ENCODE measurements around the gene INS. TPM values are rescaled to one million over a fixed set of nuclear protein-coding genes. Genes with fewer than 3 reads are reported as not detected.

The INS gene
- total and polyA plus RNA-seq, 2 of the 13 experiments (the other 11 are each of a cell fraction or from before 2014, with no cell fraction given): not detected

DNA sequence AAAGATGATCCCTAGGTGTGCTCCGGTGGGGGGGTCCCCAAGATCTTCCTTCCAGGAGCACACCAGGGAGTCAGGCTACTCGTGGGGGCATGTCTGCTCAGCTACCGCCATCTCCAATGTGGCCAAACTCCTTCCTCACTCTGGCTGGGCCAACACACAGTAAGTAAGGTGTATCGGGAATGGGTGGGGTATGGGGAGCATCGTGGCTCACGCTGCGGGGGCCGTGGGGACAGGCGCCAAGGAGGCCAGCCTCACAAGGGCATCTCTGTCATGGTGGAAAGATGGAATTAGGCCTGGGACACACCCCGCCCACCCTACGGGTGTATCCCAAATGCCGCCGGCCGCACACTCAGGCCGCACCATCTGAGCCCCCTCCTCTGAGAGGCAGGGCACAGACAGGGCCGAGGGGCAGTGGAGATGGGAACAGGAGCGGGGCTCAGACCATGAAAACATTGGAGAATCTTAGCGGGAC, 30.1 kb downstream of the INS start (continued):
- TF ChIP-seq, protein P1, sequence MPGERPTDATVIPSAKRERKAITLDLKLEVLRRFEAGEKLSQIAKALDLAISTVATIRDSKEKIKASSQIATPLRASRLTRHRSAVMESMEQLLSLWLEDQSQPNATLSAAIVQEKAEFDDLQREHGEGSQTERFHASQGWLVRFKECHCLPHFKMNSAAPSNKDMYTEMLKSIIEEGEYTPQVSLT (CRISPR knock-in tag; IDR thresholded peaks at IDR 0.05; ENCODE audit: borderline replicate concordance, low read depth): 0 out of 2 replicates have a peak, but pooled peaks have one; percentile 26
- TF ChIP-seq TEAD3 (CRISPR knock-in tag; optimal IDR thresholded peaks at IDR 0.05; ENCODE audit: borderline replicate concordance) (peak; percentile 14), SOX13 (IDR thresholded peaks at IDR 0.05) (0 out of 2 replicates have a peak, but pooled peaks have one; percentile 21), SOX13 (CRISPR knock-in tag; conservative IDR thresholded peaks at IDR 0.05 in 1 of 2, IDR thresholded peaks at IDR 0.05 in 1 of 2) (no peak), RBM22 (optimal IDR thresholded peaks at IDR 0.05; ENCODE audit: low read length) (peak; percentile 93), KMT2A (CRISPR knock-in tag; IDR thresholded peaks at IDR 0.05) (no peak), ZNF484 (CRISPR knock-in tag; IDR thresholded peaks at IDR 0.05; ENCODE audit: borderline replicate concordance, low read depth) (no peak), MTA1 (CRISPR knock-in tag; IDR thresholded peaks at IDR 0.05; ENCODE audit: borderline replicate concordance) (no peak), ZNF24 (IDR thresholded peaks at IDR 0.05) (no peak)
- TF ChIP-seq, protein P2, sequence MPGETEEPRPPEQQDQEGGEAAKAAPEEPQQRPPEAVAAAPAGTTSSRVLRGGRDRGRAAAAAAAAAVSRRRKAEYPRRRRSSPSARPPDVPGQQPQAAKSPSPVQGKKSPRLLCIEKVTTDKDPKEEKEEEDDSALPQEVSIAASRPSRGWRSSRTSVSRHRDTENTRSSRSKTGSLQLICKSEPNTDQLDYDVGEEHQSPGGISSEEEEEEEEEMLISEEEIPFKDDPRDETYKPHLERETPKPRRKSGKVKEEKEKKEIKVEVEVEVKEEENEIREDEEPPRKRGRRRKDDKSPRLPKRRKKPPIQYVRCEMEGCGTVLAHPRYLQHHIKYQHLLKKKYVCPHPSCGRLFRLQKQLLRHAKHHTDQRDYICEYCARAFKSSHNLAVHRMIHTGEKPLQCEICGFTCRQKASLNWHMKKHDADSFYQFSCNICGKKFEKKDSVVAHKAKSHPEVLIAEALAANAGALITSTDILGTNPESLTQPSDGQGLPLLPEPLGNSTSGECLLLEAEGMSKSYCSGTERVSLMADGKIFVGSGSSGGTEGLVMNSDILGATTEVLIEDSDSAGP (CRISPR knock-in tag; IDR thresholded peaks at IDR 0.05; ENCODE audit: borderline replicate concordance): no peak; the same call in 1 of the 2 replicates
- TF ChIP-seq, protein P3, sequence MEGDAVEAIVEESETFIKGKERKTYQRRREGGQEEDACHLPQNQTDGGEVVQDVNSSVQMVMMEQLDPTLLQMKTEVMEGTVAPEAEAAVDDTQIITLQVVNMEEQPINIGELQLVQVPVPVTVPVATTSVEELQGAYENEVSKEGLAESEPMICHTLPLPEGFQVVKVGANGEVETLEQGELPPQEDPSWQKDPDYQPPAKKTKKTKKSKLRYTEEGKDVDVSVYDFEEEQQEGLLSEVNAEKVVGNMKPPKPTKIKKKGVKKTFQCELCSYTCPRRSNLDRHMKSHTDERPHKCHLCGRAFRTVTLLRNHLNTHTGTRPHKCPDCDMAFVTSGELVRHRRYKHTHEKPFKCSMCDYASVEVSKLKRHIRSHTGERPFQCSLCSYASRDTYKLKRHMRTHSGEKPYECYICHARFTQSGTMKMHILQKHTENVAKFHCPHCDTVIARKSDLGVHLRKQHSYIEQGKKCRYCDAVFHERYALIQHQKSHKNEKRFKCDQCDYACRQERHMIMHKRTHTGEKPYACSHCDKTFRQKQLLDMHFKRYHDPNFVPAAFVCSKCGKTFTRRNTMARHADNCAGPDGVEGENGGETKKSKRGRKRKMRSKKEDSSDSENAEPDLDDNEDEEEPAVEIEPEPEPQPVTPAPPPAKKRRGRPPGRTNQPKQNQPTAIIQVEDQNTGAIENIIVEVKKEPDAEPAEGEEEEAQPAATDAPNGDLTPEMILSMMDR (CRISPR knock-in tag; IDR thresholded peaks at IDR 0.05): no peak
- TF ChIP-seq, protein P4, sequence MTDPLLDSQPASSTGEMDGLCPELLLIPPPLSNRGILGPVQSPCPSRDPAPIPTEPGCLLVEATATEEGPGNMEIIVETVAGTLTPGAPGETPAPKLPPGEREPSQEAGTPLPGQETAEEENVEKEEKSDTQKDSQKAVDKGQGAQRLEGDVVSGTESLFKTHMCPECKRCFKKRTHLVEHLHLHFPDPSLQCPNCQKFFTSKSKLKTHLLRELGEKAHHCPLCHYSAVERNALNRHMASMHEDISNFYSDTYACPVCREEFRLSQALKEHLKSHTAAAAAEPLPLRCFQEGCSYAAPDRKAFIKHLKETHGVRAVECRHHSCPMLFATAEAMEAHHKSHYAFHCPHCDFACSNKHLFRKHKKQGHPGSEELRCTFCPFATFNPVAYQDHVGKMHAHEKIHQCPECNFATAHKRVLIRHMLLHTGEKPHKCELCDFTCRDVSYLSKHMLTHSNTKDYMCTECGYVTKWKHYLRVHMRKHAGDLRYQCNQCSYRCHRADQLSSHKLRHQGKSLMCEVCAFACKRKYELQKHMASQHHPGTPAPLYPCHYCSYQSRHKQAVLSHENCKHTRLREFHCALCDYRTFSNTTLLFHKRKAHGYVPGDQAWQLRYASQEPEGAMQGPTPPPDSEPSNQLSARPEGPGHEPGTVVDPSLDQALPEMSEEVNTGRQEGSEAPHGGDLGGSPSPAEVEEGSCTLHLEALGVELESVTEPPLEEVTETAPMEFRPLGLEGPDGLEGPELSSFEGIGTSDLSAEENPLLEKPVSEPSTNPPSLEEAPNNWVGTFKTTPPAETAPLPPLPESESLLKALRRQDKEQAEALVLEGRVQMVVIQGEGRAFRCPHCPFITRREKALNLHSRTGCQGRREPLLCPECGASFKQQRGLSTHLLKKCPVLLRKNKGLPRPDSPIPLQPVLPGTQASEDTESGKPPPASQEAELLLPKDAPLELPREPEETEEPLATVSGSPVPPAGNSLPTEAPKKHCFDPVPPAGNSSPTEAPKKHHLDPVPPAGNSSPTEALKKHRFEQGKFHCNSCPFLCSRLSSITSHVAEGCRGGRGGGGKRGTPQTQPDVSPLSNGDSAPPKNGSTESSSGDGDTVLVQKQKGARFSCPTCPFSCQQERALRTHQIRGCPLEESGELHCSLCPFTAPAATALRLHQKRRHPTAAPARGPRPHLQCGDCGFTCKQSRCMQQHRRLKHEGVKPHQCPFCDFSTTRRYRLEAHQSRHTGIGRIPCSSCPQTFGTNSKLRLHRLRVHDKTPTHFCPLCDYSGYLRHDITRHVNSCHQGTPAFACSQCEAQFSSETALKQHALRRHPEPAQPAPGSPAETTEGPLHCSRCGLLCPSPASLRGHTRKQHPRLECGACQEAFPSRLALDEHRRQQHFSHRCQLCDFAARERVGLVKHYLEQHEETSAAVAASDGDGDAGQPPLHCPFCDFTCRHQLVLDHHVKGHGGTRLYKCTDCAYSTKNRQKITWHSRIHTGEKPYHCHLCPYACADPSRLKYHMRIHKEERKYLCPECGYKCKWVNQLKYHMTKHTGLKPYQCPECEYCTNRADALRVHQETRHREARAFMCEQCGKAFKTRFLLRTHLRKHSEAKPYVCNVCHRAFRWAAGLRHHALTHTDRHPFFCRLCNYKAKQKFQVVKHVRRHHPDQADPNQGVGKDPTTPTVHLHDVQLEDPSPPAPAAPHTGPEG (CRISPR knock-in tag; IDR thresholded peaks at IDR 0.05): no peak
- TF ChIP-seq, protein P5, sequence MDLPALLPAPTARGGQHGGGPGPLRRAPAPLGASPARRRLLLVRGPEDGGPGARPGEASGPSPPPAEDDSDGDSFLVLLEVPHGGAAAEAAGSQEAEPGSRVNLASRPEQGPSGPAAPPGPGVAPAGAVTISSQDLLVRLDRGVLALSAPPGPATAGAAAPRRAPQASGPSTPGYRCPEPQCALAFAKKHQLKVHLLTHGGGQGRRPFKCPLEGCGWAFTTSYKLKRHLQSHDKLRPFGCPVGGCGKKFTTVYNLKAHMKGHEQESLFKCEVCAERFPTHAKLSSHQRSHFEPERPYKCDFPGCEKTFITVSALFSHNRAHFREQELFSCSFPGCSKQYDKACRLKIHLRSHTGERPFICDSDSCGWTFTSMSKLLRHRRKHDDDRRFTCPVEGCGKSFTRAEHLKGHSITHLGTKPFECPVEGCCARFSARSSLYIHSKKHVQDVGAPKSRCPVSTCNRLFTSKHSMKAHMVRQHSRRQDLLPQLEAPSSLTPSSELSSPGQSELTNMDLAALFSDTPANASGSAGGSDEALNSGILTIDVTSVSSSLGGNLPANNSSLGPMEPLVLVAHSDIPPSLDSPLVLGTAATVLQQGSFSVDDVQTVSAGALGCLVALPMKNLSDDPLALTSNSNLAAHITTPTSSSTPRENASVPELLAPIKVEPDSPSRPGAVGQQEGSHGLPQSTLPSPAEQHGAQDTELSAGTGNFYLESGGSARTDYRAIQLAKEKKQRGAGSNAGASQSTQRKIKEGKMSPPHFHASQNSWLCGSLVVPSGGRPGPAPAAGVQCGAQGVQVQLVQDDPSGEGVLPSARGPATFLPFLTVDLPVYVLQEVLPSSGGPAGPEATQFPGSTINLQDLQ (CRISPR knock-in tag; IDR thresholded peaks at IDR 0.05): no peak
- TF ChIP-seq, protein P6, sequence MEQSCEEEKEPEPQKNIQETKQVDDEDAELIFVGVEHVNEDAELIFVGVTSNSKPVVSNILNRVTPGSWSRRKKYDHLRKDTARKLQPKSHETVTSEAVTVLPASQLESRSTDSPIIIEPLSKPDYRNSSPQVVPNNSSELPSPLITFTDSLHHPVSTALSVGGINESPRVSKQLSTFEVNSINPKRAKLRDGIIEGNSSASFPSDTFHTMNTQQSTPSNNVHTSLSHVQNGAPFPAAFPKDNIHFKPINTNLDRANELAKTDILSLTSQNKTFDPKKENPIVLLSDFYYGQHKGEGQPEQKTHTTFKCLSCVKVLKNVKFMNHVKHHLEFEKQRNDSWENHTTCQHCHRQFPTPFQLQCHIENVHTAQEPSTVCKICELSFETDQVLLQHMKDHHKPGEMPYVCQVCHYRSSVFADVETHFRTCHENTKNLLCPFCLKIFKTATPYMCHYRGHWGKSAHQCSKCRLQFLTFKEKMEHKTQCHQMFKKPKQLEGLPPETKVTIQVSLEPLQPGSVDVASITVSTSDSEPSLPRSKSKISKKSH (CRISPR knock-in tag; IDR thresholded peaks at IDR 0.05; ENCODE audit: borderline replicate concordance): no peak; the same call in 1 of the 2 replicates

Data from HepG2 (cell line).